Common myeloid progenitor, CD34-positive (primary cell): ENCODE data around the gene NR2E1.

ENCODE experiments used
- CTCF ChIA-PET: fragments of 350-600 bp; sonication (Branson Sonifier 250); formaldehyde crosslinking; loops from one replicate; lab custom pipeline; 2021; ENCODE audit warnings: antibody characterized with exemption; lab: Charles Lee
- POLR2A ChIA-PET: fragments of 350-600 bp; sonication (Branson Sonifier 250); formaldehyde crosslinking; loops from one replicate; lab custom pipeline; 2021; ENCODE audit warnings: antibody characterized with exemption; lab: Charles Lee
- DNase-seq, 3 donors: peaks; one replicate each; pipeline versions ENCODE4 v3.0.0 to v3.0.0-alpha.2; 2013
- H3K27ac ChIP-seq, 2 experiments: 1 replicate in 1 of 2; 2 replicates in 1 of 2; pipeline ENCODE4 v1.7.0; 2013; ENCODE audit warnings: inconsistent platforms in 2 of 2, low read length in 2 of 2, mild to moderate bottlenecking in 2 of 2, low read depth in 1 of 2, moderate library complexity in 1 of 2; ENCODE audit not compliant: severe bottlenecking in 2 of 2, insufficient read depth in 1 of 2, poor library complexity in 1 of 2
- H3K27me3 ChIP-seq, 5 experiments: replicated peaks in 2 of 5; 1 replicate in 3 of 5; 2 replicates in 2 of 5; pipeline versions ENCODE4 v1.6.1 to v1.7.0; 2013; ENCODE audit warnings: low read length in 4 of 5, mild to moderate bottlenecking in 2 of 5, moderate library complexity in 2 of 5, inconsistent platforms in 1 of 5; ENCODE audit not compliant: insufficient read depth in 5 of 5, control insufficient read depth in 4 of 5
- H3K36me3 ChIP-seq, 4 experiments: 1 replicate in 2 of 4; 2 replicates in 2 of 4; pipeline versions ENCODE4 v1.6.1 to v1.7.0; 2013; ENCODE audit warnings: low read length in 3 of 4, control low read depth in 1 of 4, mild to moderate bottlenecking in 1 of 4; ENCODE audit not compliant: control insufficient read depth in 4 of 4, insufficient read depth in 4 of 4
- H3K4me1 ChIP-seq, 4 experiments: 1 replicate in 3 of 4; 2 replicates in 1 of 4; pipeline versions ENCODE4 v1.6.1 to v1.7.1; 2013; ENCODE audit warnings: low read length in 3 of 4, mild to moderate bottlenecking in 3 of 4, control low read depth in 1 of 4, inconsistent platforms in 1 of 4, moderate library complexity in 1 of 4; ENCODE audit not compliant: control insufficient read depth in 4 of 4, insufficient read depth in 4 of 4; ENCODE audit errors: control extremely low read depth in 1 of 4
- H3K4me3 ChIP-seq, 7 experiments: 1 replicate in 4 of 7; 2 replicates in 3 of 7; pipeline versions ENCODE4 v1.5.1 to v1.7.0; 2013; ENCODE audit warnings: mild to moderate bottlenecking in 7 of 7, low read length in 6 of 7, moderate library complexity in 6 of 7, inconsistent platforms in 2 of 7, low read depth in 2 of 7, control low read depth in 1 of 7; ENCODE audit not compliant: insufficient read depth in 4 of 7, control insufficient read depth in 1 of 7; ENCODE audit errors: extremely low read depth in 1 of 7
- H3K9me3 ChIP-seq, 5 experiments: 1 replicate in 4 of 5; 2 replicates in 1 of 5; pipeline versions ENCODE4 v1.6.1 to v1.7.1; 2013; ENCODE audit warnings: low read length in 4 of 5, mild to moderate bottlenecking in 2 of 5, inconsistent platforms in 1 of 5, low read depth in 1 of 5, moderate library complexity in 1 of 5; ENCODE audit not compliant: control insufficient read depth in 4 of 5, insufficient read depth in 2 of 5; ENCODE audit errors: control extremely low read depth in 1 of 5
- WGBS: methylation state at CpG from one replicate; pipeline ENCODE4 v1.1.5; 2013; ENCODE audit not compliant: insufficient coverage; 5-methylcytosine and 5-hydroxymethylcytosine counted together

The NR2E1 gene

GRCh38 chr6:108166664-108167448 is 1.0 kb downstream of the NR2E1 start:
- peaks cover 14 to 100% (median 78%) of the 10 kb centered on the region in 5 experiments for H3K27me3 ChIP-seq
- no peak overlapping the region for H3K27ac ChIP-seq
- H3K4me3 ChIP-seq, result peak overlapping the region in 2 of 7 experiments; percentile 14 to 55
- H3K9me3 ChIP-seq, result peaks cover 0 to 4% (median 0%) of the 10 kb centered on the region in 5 experiments
- CTCF ChIA-PET, result interaction anchor here (1.8 to 2.7 kb wide), 2 partner anchors 9 to 53 kb away, joined by 5 to 10 read pairs; no protein-coding TSS in a partner anchor
- WGBS, result 4% methylated on average over 52 of the region's 58 CpGs
- peaks cover 0 to 49% (median 41%) of the 10 kb centered on the region in 4 experiments for H3K4me1 ChIP-seq
- POLR2A ChIA-PET, result interaction anchor here (0.9 kb wide), 1 partner anchor 9 kb away, joined by 3 read pairs; no protein-coding TSS in a partner anchor
- no peaks in the 10 kb centered on the region for H3K36me3 ChIP-seq
- no peak for DNase-seq

DNA sequence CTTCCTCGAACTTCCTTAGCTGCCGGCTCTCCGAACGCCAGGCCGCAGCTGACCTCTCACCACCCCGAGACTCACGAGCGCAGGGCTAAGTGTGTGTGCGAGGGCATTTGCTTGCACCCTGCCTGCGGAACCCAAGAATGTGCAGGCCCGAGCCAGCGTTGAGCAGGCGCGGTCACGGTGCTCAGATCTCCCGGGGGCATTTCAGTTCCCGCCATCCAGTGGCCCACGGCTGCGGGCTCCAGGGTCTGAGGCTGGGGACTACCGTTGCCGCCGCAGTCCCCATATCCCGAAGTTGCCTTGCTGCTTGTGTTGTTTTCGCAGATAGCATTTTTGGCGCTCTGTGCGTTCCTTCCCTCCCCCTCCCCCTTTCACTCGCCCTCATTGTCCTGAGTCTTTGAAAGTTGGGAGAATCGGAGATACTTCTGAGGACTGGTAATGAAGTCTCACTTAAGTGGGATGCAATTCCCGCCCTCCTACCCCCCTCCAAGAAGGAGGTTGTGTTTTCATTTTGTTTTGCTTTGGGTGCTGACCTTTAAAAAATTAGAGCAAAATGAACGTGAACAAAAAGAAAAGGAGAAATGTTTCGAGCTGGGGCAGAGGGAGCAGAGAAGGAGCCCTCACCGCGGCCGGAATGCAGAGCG is 1.7 kb downstream of the NR2E1 start:
- 3% methylated on average over 25 of the region's 35 CpGs for WGBS
- no peak overlapping the region for H3K27ac ChIP-seq
- peaks cover 10 to 100% (median 82%) of the 10 kb centered on the region in 5 experiments for H3K27me3 ChIP-seq
- peak overlapping the region in 3 of 7 experiments; percentile 9 to 62 (median 55) for H3K4me3 ChIP-seq
- POLR2A ChIA-PET, result interaction anchor here (0.9 kb wide), 1 partner anchor 8 kb away, joined by 3 read pairs; no protein-coding TSS in a partner anchor
- no peak for DNase-seq
- CTCF ChIA-PET, result interaction anchor here (0.9 to 1.8 kb wide), 7 partner anchors 9 to 286 kb away, joined by 3 to 6 read pairs (median 4); no protein-coding TSS in a partner anchor
- H3K9me3 ChIP-seq, result peaks cover 0 to 4% (median 0%) of the 10 kb centered on the region in 5 experiments
- H3K4me1 ChIP-seq, result peaks cover 0 to 49% (median 41%) of the 10 kb centered on the region in 4 experiments
- no peaks in the 10 kb centered on the region for H3K36me3 ChIP-seq

DNA sequence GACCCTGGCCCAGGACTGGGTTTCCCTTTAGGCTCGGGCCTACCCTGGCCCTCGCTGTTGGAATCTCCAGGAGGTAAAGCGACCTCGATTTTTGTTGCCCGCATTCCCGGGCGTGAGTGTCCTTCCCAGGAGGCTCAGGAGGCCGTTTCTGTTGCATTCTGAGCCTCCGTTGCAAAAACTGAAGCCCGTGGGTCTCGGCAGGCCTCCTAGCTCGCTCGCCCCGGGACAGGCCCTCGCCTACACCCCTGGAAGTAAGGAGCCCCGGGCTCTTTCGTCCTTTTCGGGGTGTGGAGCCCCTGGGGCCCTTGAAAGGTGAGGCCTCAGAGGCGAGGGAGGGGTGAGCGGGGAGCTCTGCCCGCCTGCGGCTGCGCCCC is 2.3 kb downstream of the NR2E1 start:
- H3K4me1 ChIP-seq, result peaks cover 0 to 49% (median 41%) of the 10 kb centered on the region in 4 experiments
- WGBS, result under 1% methylated on average over 23 of the region's 23 CpGs
- H3K9me3 ChIP-seq, result peaks cover 0 to 4% (median 0%) of the 10 kb centered on the region in 5 experiments
- no peak overlapping the region for H3K27ac ChIP-seq
- POLR2A ChIA-PET, result interaction anchor here (0.7 kb wide), 1 partner anchor 12 kb away, joined by 3 read pairs; no protein-coding TSS in a partner anchor
- H3K36me3 ChIP-seq, result no peaks in the 10 kb centered on the region
- CTCF ChIA-PET, result interaction anchor here (0.9 to 1.8 kb wide), 11 partner anchors 10 to 286 kb away, joined by 3 to 6 read pairs (median 4); no protein-coding TSS in a partner anchor
- peak overlapping the region in 4 of 7 experiments; percentile 34 to 62 (median 46) for H3K4me3 ChIP-seq
- DNase-seq, result no peak
- H3K27me3 ChIP-seq, result peaks cover 12 to 100% (median 82%) of the 10 kb centered on the region in 5 experiments

DNA sequence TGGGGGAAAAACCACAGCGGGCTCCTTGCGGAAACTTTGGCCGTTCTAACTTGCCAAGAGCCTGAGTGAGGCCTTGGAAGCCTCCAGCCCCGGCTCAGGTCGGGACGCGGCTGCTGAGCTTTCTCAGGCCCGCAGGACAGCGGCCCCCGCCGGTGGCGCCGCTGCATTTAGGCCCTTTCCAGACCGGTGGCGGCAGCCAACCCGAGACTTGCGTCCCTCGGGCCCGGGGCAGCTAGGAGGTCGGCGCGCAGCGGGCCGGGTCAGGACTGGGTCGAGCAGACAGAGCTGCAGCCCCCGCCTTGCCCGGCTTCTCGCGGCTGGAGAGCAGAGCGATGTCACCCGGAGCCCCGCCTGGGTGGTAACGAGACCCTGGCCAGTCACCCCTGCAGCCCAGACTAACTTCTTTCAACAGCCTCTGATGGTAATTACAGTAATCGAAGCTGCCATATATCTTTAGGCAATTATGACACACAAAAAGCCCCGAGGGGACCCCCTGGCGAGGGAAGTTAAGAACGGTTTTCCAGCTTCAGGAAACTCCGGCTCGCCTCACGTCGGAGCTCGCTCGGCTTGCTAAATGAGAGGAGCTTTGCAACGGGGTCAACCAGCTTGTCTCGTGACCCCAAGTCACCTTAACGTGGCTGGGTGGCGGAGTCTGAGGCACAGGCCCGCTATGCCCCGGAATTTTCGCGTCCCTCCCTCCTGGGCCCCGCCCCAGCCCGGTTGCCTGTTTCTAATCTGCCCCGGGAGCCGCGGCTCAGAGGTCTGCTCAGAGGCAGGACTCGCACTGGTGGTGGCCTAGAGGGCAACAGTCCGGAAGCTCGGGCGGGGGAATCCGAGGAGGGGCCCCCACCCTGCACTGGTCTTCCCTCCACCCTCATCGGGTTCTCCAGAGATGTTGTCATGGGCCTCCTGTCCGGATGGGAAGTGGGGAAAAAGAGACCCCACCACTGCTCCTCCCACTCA is 3.0 kb downstream of the NR2E1 start:
- Histone ChIP-seq H3K4me3 (peak overlapping the region in 4 of 7 experiments; percentile 34 to 62 (median 46)), H3K4me1 (peaks cover 0 to 49% (median 41%) of the 10 kb centered on the region in 4 experiments), H3K27ac (no peak overlapping the region), H3K36me3 (no peaks in the 10 kb centered on the region), H3K27me3 (peaks cover 15 to 100% (median 79%) of the 10 kb centered on the region in 5 experiments), H3K9me3 (peaks cover 0 to 4% (median 0%) of the 10 kb centered on the region in 5 experiments)
- CTCF ChIA-PET, result interaction anchor here (0.9 to 1.8 kb wide), 15 partner anchors 9 to 324 kb away, joined by 3 to 6 read pairs (median 4); no protein-coding TSS in a partner anchor
- DNase-seq, result peak; percentile 45 to 71 (median 60)
- POLR2A ChIA-PET, result interaction anchor here (0.7 kb wide), 1 partner anchor 12 kb away, joined by 3 read pairs; no protein-coding TSS in a partner anchor
- 1% methylated on average over 56 of the region's 63 CpGs for WGBS

GRCh38 chr6:108169464-108170331 is 3.9 kb downstream of the NR2E1 start:
- H3K27me3 ChIP-seq, result peaks cover 19 to 100% (median 76%) of the 10 kb centered on the region in 5 experiments
- POLR2A ChIA-PET, result no interaction called here
- no peak overlapping the region for H3K4me3 ChIP-seq
- WGBS, result 7% methylated on average over 23 of the region's 55 CpGs
- no peak for DNase-seq
- H3K27ac ChIP-seq, result no peak overlapping the region
- H3K36me3 ChIP-seq, result no peaks in the 10 kb centered on the region
- H3K4me1 ChIP-seq, result peaks cover 0 to 55% (median 46%) of the 10 kb centered on the region in 4 experiments
- H3K9me3 ChIP-seq, result no peaks in the 10 kb centered on the region
- CTCF ChIA-PET, result interaction anchor here (1.0 to 1.6 kb wide), 8 partner anchors 10 to 323 kb away, joined by 3 to 6 read pairs (median 4); no protein-coding TSS in a partner anchor
